H1 (cell line): ENCODE results near the gene HILPDA. TPM values are rescaled to one million over a fixed set of nuclear protein-coding genes. Genes with fewer than 3 reads are reported as not detected.

ENCODE experiments used
- CHD1 ChIP-seq: IDR thresholded peaks from 2 replicates; pipeline ENCODE4 v1.6.1; 2012; ENCODE audit warnings: low read depth, low read length, improper control_type of control experiment
- HDAC2 ChIP-seq, 2 experiments: fragments of 300-600 bp in 1 of 2; sonication (generic) in 1 of 2; IDR thresholded peaks; 2 replicates each; pipeline ENCODE4 v1.6.1; 2011 to 2012; ENCODE audit warnings: low read depth in 2 of 2, low read length in 2 of 2, mild to moderate bottlenecking in 2 of 2, moderate library complexity in 2 of 2, borderline replicate concordance in 1 of 2, inconsistent platforms in 1 of 2
- KDM4A ChIP-seq: IDR thresholded peaks from one replicate; pipeline ENCODE4 v1.7.1; 2012; ENCODE audit warnings: low read depth, mild to moderate bottlenecking, moderate library complexity, low read length, inconsistent platforms; ENCODE audit not compliant: severe bottlenecking
- NRF1 ChIP-seq: IDR thresholded peaks from 2 replicates; pipeline ENCODE4 v1.6.1; 2011; ENCODE audit warnings: mild to moderate bottlenecking, low read depth, low read length, improper control_type of control experiment
- RXRA ChIP-seq: IDR thresholded peaks from 2 replicates; pipeline ENCODE4 v1.6.1; 2011; ENCODE audit warnings: low read depth, mild to moderate bottlenecking, low read length, moderate library complexity; ENCODE audit not compliant: insufficient read depth
- SUZ12 ChIP-seq: fragments of 200-600 bp; sonication (generic); IDR thresholded peaks from 2 replicates; pipeline ENCODE4 v1.6.1; 2012; ENCODE audit warnings: mild to moderate bottlenecking, inconsistent platforms, low read length, moderate library complexity, mixed read lengths
- TBP ChIP-seq: IDR thresholded peaks from 2 replicates; pipeline ENCODE4 v1.6.1; 2011; ENCODE audit warnings: low read depth, low read length, improper control_type of control experiment
- polyA plus RNA-seq, 7 experiments: library from polyadenylated mRNA; depleted of rRNA in 3 of 7; stranded (reverse) in 5 of 7; unstranded in 2 of 7; fragments of >200 nt in 5 of 7; fragments of 200-250 nt in 2 of 7; gene quantifications; 1 replicate in 5 of 7; 2 replicates in 1 of 7; 4 replicates in 1 of 7; pipeline versions ENCODE4 v1.2.1 to v1.2.3, GENCODE V29; 2011 to 2013; ENCODE audit warnings: missing spikeins in 2 of 7, mixed read lengths in 2 of 7
- total RNA-seq: library from RNA; stranded (reverse); fragmentation: NEBNext Ultra II Directional; extraction: Animal tissue kit (Norgen Biotek cat#: 25700); gene quantifications from 2 replicates; pipeline ENCODE4 v1.2.1, GENCODE V29; 2021
- TF ChIP-seq, protein P1 (sequence below): fragments of 300-600 bp; sonication (generic); IDR thresholded peaks from 2 replicates; pipeline ENCODE4 v1.7.1; 2012; ENCODE audit warnings: low read length, moderate library complexity, mild to moderate bottlenecking, inconsistent platforms; ENCODE audit not compliant: insufficient replicate concordance
- TF ChIP-seq, protein P2 (sequence below): IDR thresholded peaks from 2 replicates; pipeline ENCODE4 v1.6.1; 2011; ENCODE audit warnings: low read length, improper control_type of control experiment

HILPDA gene
- total and polyA plus RNA-seq, 2 of the 8 experiments (the other 6 are each of a cell fraction or from before 2014, with no cell fraction given) = 35.6 to 80.0 TPM

DNA sequence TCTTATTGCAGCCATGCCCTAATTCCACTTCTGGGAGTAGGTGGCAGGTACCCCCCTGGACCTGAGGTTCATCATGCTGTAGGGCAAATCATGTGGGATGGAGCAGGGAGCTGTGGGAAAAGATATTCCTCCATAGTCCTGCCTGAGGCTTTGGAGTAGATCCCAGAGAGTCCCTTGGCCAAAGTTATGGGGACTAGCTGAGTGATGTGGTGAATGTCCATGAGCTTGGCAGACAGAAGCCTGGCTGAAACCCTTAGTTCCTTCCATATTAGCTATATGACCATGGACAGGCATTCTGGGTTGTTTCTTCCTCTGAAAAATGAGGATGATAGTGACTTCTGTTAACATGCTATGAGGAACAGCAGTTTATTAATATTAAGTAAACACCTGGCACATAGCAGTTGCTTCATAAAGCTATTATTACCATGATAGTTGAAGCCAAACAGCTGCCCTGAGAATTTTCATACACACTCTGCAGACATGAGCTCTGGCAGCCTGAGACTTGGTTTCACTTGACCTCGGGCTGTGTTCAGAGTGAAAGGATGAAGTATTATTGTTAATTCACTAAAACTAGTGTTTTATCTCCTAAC, 30.9 kb upstream of the HILPDA start (continued):
- TF ChIP-seq, protein P1, sequence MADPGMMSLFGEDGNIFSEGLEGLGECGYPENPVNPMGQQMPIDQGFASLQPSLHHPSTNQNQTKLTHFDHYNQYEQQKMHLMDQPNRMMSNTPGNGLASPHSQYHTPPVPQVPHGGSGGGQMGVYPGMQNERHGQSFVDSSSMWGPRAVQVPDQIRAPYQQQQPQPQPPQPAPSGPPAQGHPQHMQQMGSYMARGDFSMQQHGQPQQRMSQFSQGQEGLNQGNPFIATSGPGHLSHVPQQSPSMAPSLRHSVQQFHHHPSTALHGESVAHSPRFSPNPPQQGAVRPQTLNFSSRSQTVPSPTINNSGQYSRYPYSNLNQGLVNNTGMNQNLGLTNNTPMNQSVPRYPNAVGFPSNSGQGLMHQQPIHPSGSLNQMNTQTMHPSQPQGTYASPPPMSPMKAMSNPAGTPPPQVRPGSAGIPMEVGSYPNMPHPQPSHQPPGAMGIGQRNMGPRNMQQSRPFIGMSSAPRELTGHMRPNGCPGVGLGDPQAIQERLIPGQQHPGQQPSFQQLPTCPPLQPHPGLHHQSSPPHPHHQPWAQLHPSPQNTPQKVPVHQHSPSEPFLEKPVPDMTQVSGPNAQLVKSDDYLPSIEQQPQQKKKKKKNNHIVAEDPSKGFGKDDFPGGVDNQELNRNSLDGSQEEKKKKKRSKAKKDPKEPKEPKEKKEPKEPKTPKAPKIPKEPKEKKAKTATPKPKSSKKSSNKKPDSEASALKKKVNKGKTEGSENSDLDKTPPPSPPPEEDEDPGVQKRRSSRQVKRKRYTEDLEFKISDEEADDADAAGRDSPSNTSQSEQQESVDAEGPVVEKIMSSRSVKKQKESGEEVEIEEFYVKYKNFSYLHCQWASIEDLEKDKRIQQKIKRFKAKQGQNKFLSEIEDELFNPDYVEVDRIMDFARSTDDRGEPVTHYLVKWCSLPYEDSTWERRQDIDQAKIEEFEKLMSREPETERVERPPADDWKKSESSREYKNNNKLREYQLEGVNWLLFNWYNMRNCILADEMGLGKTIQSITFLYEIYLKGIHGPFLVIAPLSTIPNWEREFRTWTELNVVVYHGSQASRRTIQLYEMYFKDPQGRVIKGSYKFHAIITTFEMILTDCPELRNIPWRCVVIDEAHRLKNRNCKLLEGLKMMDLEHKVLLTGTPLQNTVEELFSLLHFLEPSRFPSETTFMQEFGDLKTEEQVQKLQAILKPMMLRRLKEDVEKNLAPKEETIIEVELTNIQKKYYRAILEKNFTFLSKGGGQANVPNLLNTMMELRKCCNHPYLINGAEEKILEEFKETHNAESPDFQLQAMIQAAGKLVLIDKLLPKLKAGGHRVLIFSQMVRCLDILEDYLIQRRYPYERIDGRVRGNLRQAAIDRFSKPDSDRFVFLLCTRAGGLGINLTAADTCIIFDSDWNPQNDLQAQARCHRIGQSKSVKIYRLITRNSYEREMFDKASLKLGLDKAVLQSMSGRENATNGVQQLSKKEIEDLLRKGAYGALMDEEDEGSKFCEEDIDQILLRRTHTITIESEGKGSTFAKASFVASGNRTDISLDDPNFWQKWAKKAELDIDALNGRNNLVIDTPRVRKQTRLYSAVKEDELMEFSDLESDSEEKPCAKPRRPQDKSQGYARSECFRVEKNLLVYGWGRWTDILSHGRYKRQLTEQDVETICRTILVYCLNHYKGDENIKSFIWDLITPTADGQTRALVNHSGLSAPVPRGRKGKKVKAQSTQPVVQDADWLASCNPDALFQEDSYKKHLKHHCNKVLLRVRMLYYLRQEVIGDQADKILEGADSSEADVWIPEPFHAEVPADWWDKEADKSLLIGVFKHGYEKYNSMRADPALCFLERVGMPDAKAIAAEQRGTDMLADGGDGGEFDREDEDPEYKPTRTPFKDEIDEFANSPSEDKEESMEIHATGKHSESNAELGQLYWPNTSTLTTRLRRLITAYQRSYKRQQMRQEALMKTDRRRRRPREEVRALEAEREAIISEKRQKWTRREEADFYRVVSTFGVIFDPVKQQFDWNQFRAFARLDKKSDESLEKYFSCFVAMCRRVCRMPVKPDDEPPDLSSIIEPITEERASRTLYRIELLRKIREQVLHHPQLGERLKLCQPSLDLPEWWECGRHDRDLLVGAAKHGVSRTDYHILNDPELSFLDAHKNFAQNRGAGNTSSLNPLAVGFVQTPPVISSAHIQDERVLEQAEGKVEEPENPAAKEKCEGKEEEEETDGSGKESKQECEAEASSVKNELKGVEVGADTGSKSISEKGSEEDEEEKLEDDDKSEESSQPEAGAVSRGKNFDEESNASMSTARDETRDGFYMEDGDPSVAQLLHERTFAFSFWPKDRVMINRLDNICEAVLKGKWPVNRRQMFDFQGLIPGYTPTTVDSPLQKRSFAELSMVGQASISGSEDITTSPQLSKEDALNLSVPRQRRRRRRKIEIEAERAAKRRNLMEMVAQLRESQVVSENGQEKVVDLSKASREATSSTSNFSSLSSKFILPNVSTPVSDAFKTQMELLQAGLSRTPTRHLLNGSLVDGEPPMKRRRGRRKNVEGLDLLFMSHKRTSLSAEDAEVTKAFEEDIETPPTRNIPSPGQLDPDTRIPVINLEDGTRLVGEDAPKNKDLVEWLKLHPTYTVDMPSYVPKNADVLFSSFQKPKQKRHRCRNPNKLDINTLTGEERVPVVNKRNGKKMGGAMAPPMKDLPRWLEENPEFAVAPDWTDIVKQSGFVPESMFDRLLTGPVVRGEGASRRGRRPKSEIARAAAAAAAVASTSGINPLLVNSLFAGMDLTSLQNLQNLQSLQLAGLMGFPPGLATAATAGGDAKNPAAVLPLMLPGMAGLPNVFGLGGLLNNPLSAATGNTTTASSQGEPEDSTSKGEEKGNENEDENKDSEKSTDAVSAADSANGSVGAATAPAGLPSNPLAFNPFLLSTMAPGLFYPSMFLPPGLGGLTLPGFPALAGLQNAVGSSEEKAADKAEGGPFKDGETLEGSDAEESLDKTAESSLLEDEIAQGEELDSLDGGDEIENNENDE = no peak
- TF ChIP-seq CHD1 = no peak
- TF ChIP-seq SUZ12 = no peak
- no peak for TF ChIP-seq NRF1
- TF ChIP-seq HDAC2 (IDR thresholded peaks at IDR 0.05; ENCODE audit: borderline replicate concordance in 1 of 2, low read depth in 2 of 2, low read length in 2 of 2) = no peak
- TF ChIP-seq TBP = no peak
- no peak for TF ChIP-seq RXRA
- TF ChIP-seq, protein P2, sequence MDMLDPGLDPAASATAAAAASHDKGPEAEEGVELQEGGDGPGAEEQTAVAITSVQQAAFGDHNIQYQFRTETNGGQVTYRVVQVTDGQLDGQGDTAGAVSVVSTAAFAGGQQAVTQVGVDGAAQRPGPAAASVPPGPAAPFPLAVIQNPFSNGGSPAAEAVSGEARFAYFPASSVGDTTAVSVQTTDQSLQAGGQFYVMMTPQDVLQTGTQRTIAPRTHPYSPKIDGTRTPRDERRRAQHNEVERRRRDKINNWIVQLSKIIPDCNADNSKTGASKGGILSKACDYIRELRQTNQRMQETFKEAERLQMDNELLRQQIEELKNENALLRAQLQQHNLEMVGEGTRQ = no peak
- no peak for TF ChIP-seq KDM4A
